Liver (tissue), 9 donors: ENCODE results near the gene KRTAP2-2. TPM values are rescaled to one million over a fixed set of nuclear protein-coding genes. Genes with fewer than 3 reads are reported as not detected.
"Not testable (repeated sequence)": the region's sequence is repeated elsewhere in the genome, so short reads cannot be mapped to it uniquely, and the experiment has no call there.

Source experiments
- DNase-seq: peaks from one replicate; pipeline ENCODE4 v3.0.0-alpha.2; 2017; ENCODE audit warnings: low spot score
- H3K27ac ChIP-seq, 2 donors: one replicate each; pipeline ENCODE4 v1.7.0; 2013; ENCODE audit warnings: inconsistent platforms in 2 of 2, low read length in 2 of 2, control low read depth in 1 of 2, low read depth in 1 of 2, mild to moderate bottlenecking in 1 of 2
- H3K27me3 ChIP-seq, 4 donors: one replicate each; pipeline versions ENCODE4 v1.6.1 to v1.7.0; 2013; ENCODE audit warnings: low read length in 3 of 4, inconsistent platforms in 1 of 4, mild to moderate bottlenecking in 1 of 4, moderate library complexity in 1 of 4; ENCODE audit not compliant: control insufficient read depth in 4 of 4, insufficient read depth in 4 of 4
- H3K36me3 ChIP-seq, 4 donors: one replicate each; pipeline versions ENCODE4 v1.6.1 to v1.7.0; 2013; ENCODE audit warnings: low read length in 3 of 4, mild to moderate bottlenecking in 3 of 4, low read depth in 1 of 4, moderate library complexity in 1 of 4; ENCODE audit not compliant: control insufficient read depth in 4 of 4, insufficient read depth in 3 of 4
- H3K4me1 ChIP-seq, 4 donors: one replicate each; pipeline versions ENCODE4 v1.6.1 to v1.7.0; 2013; ENCODE audit warnings: low read length in 3 of 4, mild to moderate bottlenecking in 3 of 4, moderate library complexity in 1 of 4; ENCODE audit not compliant: control insufficient read depth in 4 of 4, insufficient read depth in 4 of 4
- H3K4me3 ChIP-seq, 3 donors: one replicate each; pipeline versions ENCODE4 v1.6.1 to v1.7.0; 2013; ENCODE audit warnings: low read length in 3 of 3, control low read depth in 1 of 3, low read depth in 1 of 3, mild to moderate bottlenecking in 1 of 3
- H3K9ac ChIP-seq, 2 donors: one replicate each; pipeline ENCODE4 v1.7.0; 2013; ENCODE audit warnings: low read length in 2 of 2, mild to moderate bottlenecking in 2 of 2, moderate library complexity in 2 of 2, control low read depth in 1 of 2, low read depth in 1 of 2
- H3K9me3 ChIP-seq, 4 donors: one replicate each; pipeline versions ENCODE4 v1.6.1 to v1.7.0; 2013; ENCODE audit warnings: low read length in 3 of 4; ENCODE audit not compliant: control insufficient read depth in 4 of 4
- EGR1 ChIP-seq, 2 donors: IDR thresholded peaks; 2 replicates each; pipeline ENCODE4 v1.6.1; 2016 to 2018; ENCODE audit warnings: antibody characterized with exemption in 2 of 2, low read depth in 2 of 2
- FOXA1 ChIP-seq: IDR thresholded peaks from 2 replicates; pipeline ENCODE4 v1.6.1; 2016; ENCODE audit warnings: antibody characterized with exemption
- FOXA2 ChIP-seq: IDR thresholded peaks from 2 replicates; pipeline ENCODE4 v1.6.1; 2016; ENCODE audit warnings: antibody characterized with exemption
- GABPA ChIP-seq, 2 donors: IDR thresholded peaks in 1 of 2; conservative IDR thresholded peaks in 1 of 2; 2 replicates each; pipeline ENCODE4 v1.6.1; 2016; ENCODE audit warnings: antibody characterized with exemption in 2 of 2, mild to moderate bottlenecking in 1 of 2, moderate library complexity in 1 of 2
- HNF4A ChIP-seq, 2 donors: conservative IDR thresholded peaks; 2 replicates each; pipeline ENCODE4 v1.6.1; 2016; ENCODE audit warnings: antibody characterized with exemption in 2 of 2, mild to moderate bottlenecking in 2 of 2
- HNF4G ChIP-seq: IDR thresholded peaks from 2 replicates; pipeline ENCODE4 v1.6.1; 2016; ENCODE audit warnings: antibody characterized with exemption
- JUND ChIP-seq, 2 donors: IDR thresholded peaks; 2 replicates each; pipeline ENCODE4 v1.6.1; 2016; ENCODE audit warnings: antibody characterized with exemption in 2 of 2
- NR2F2 ChIP-seq: IDR thresholded peaks from 2 replicates; pipeline ENCODE4 v1.6.1; 2016; ENCODE audit warnings: antibody characterized with exemption
- RAD21 ChIP-seq, 2 donors: IDR thresholded peaks; 2 replicates each; pipeline ENCODE4 v1.6.1; 2016; ENCODE audit warnings: antibody characterized with exemption in 2 of 2, mild to moderate bottlenecking in 2 of 2
- RXRA ChIP-seq, 2 donors: IDR thresholded peaks; 2 replicates each; pipeline ENCODE4 v1.6.1; 2017 to 2018; ENCODE audit warnings: antibody characterized with exemption in 2 of 2, mild to moderate bottlenecking in 1 of 2
- SP1 ChIP-seq: IDR thresholded peaks from 2 replicates; pipeline ENCODE4 v1.6.1; 2018; ENCODE audit warnings: antibody characterized with exemption, mild to moderate bottlenecking
- TAF1 ChIP-seq: conservative IDR thresholded peaks from 2 replicates; pipeline ENCODE4 v1.6.1; 2016; ENCODE audit warnings: antibody characterized with exemption, mild to moderate bottlenecking
- YY1 ChIP-seq: IDR thresholded peaks from 2 replicates; pipeline ENCODE4 v1.6.1; 2016; ENCODE audit warnings: antibody characterized with exemption, mild to moderate bottlenecking
- WGBS: extraction: QIAGEN DNeasy Blood & Tissue Kit; methylation state at CpG from one replicate; pipeline ENCODE4 v1.1.7; 2013; 5-methylcytosine and 5-hydroxymethylcytosine counted together
- polyA plus RNA-seq, 2 donors: library from polyadenylated mRNA; stranded (reverse) in 1 of 2; unstranded in 1 of 2; fragments of 200-250 nt in 1 of 2; fragments of >200 nt in 1 of 2; fragmentation: Nextera tagmentation in 1 of 2; extraction: Ambion mirVana in 1 of 2; gene quantifications; one replicate each; pipeline versions ENCODE4 v1.2.1 to v1.2.3, GENCODE V29; 2013 to 2015
- total RNA-seq, 2 donors: library from RNA; depleted of rRNA; stranded (reverse); fragments of >200 nt; gene quantifications; one replicate each; pipeline ENCODE4 v1.2.3, GENCODE V29; 2014
- TF ChIP-seq, protein P1 (sequence below): IDR thresholded peaks from 2 replicates; pipeline ENCODE4 v1.6.1; 2016; ENCODE audit warnings: antibody characterized with exemption
- TF ChIP-seq, protein P2 (sequence below): fragments of 150-350 bp; IDR thresholded peaks from 2 replicates; pipeline ENCODE4 v1.5.1; 2017; ENCODE audit warnings: improper control_type of control experiment, low read depth, low read length; ENCODE audit not compliant: missing input control
- TF ChIP-seq, protein P3 (sequence below): IDR thresholded peaks from 2 replicates; pipeline ENCODE4 v1.6.1; 2016; ENCODE audit warnings: antibody characterized with exemption, mild to moderate bottlenecking
- TF ChIP-seq, protein P4 (sequence below): IDR thresholded peaks from 2 replicates; pipeline ENCODE4 v1.6.1; 2016; ENCODE audit warnings: antibody characterized with exemption
- TF ChIP-seq, protein P5 (sequence below): IDR thresholded peaks from 2 replicates; pipeline ENCODE4 v1.6.1; 2016; ENCODE audit warnings: antibody characterized with exemption
- donor health status: healthy.
- donor health status: healthy.
- donor health status: healthy.
- donor health status: healthy.
- donor health status: healthy.

KRTAP2-2 gene
- total and polyA plus RNA-seq, 4 donors, result not detected

DNA sequence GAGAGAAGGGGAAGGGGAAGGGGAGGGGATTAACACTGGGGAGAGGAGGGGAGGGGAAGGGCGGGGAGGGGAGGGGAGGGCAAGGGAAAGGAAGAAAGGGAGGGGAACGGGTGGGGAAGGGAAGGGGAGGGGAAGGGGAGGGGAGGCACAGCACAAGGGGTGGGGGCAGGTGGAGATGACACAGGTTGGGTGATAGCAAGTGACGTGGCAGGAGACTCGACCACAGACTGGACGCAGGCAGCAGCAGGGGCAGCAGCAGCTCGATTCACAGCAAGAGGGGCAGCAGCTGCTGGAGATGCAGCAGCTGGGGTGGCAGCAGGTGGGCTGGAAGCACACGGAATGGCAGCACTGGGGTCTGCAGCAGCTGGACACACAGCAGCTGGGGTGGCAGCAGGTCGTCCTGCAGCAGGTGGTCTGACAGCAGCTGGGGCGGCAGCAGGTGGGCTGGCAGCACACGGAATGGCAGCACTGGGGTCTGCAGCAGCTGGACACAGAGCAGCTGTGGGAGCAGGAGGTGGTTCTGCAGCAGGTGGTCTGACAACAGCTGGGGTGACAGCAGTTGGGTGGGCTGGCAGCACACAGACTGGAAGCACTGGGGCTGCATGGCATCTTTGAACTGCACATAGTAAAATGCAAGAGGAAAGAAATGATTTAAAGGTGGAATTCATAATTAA lies 46.7 kb upstream of the KRTAP2-2 start, which contains the start of gene KRTAP4-16 (continued):
- TF ChIP-seq JUND (IDR thresholded peaks at IDR 0.05) (no peak), HNF4G (no peak), GABPA (IDR thresholded peaks at IDR 0.05 in 1 of 2, conservative IDR thresholded peaks at IDR 0.05 in 1 of 2) (no peak), TAF1 (no peak)

DNA sequence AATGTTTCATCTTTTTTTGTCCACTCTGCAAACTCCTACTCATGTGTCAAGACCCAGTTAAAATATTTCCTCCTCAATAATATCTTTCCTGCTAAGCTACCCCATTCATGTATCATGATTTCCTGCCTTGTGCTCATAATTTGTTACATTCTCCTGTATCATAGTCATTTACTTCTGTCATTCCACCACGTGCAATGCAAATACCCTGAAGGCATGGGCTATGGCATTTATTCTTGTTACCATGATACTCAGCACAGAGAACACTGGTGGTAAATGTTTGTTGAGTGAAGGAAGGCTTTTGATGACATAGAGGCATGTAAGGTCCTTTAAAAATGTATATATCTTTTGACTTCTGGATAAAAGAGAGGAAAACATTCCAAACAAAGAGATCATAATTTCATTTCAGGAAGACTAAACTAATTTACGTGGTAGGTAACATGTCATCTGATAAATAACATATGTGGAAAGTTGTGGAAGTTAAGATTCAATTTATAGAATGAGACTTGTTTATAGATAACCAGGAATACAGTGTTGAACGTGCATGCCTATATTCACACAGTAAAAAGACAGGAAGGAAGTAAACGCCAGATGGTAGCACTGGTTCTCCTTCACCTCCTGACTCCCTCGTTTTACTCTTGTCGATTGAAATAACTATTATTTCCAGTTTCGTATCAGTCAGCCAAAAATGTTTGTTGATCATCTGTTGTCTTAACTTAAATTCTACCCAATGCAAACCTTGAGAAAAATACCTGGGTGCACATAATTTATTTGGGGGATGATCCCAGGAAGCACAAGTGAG lies 44.9 kb upstream of the KRTAP2-2 start:
- H3K9me3 ChIP-seq, H3K4me3 ChIP-seq, H3K27ac ChIP-seq, H3K9ac ChIP-seq, DNase-seq, H3K36me3 ChIP-seq, H3K4me1 ChIP-seq, H3K27me3 ChIP-seq: not testable (repeated sequence)
- 53% methylated on average over 7 of the region's 7 CpGs for WGBS

DNA sequence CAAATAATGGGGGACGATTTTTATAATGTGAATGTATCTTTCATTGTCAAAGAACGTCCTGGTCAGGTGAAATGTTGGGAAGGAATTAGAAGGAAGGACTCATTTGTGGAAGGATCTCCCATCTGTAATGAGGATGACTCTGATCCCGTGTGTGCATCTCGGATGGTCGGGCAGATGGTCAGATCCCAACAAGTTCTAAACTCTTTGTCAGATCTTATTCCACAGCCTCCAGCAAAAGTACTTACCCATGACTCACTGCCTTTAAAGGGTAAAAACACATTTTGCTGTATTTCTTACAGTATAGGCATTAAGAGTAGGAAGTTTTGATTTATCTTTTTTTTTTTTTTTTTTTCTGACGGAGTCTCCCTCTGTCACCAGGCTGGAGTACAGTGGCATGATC lies 43.5 kb upstream of the KRTAP2-2 start:
- DNase-seq, result no peak
- no peak overlapping the region for H3K4me3 ChIP-seq
- H3K4me1 ChIP-seq, result no peaks in the 10 kb centered on the region
- peaks cover 0 to 2% (median 0%) of the 10 kb centered on the region in 4 donors for H3K27me3 ChIP-seq
- H3K36me3 ChIP-seq, result no peaks in the 10 kb centered on the region
- no peaks in the 10 kb centered on the region for H3K9me3 ChIP-seq
- H3K9ac ChIP-seq, result no peak overlapping the region
- no peak for TF ChIP-seq NR2F2
- no peak for TF ChIP-seq GABPA (IDR thresholded peaks at IDR 0.05 in 1 of 2, conservative IDR thresholded peaks at IDR 0.05 in 1 of 2)
- no peak for TF ChIP-seq RAD21 (IDR thresholded peaks at IDR 0.05)
- TF ChIP-seq EGR1 (IDR thresholded peaks at IDR 0.05; ENCODE audit: low read depth in 2 of 2), result no peak
- TF ChIP-seq SP1, result no peak
- TF ChIP-seq FOXA2, result no peak
- no peak for TF ChIP-seq JUND (IDR thresholded peaks at IDR 0.05)
- no peak for TF ChIP-seq FOXA1
- TF ChIP-seq, protein P1, sequence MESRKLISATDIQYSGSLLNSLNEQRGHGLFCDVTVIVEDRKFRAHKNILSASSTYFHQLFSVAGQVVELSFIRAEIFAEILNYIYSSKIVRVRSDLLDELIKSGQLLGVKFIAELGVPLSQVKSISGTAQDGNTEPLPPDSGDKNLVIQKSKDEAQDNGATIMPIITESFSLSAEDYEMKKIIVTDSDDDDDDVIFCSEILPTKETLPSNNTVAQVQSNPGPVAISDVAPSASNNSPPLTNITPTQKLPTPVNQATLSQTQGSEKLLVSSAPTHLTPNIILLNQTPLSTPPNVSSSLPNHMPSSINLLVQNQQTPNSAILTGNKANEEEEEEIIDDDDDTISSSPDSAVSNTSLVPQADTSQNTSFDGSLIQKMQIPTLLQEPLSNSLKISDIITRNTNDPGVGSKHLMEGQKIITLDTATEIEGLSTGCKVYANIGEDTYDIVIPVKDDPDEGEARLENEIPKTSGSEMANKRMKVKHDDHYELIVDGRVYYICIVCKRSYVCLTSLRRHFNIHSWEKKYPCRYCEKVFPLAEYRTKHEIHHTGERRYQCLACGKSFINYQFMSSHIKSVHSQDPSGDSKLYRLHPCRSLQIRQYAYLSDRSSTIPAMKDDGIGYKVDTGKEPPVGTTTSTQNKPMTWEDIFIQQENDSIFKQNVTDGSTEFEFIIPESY, result no peak
- TF ChIP-seq, protein P2, sequence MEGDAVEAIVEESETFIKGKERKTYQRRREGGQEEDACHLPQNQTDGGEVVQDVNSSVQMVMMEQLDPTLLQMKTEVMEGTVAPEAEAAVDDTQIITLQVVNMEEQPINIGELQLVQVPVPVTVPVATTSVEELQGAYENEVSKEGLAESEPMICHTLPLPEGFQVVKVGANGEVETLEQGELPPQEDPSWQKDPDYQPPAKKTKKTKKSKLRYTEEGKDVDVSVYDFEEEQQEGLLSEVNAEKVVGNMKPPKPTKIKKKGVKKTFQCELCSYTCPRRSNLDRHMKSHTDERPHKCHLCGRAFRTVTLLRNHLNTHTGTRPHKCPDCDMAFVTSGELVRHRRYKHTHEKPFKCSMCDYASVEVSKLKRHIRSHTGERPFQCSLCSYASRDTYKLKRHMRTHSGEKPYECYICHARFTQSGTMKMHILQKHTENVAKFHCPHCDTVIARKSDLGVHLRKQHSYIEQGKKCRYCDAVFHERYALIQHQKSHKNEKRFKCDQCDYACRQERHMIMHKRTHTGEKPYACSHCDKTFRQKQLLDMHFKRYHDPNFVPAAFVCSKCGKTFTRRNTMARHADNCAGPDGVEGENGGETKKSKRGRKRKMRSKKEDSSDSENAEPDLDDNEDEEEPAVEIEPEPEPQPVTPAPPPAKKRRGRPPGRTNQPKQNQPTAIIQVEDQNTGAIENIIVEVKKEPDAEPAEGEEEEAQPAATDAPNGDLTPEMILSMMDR, result no peak
- TF ChIP-seq HNF4A (conservative IDR thresholded peaks at IDR 0.05), result no peak
- TF ChIP-seq YY1, result no peak
- TF ChIP-seq TAF1, result no peak
- TF ChIP-seq, protein P3, sequence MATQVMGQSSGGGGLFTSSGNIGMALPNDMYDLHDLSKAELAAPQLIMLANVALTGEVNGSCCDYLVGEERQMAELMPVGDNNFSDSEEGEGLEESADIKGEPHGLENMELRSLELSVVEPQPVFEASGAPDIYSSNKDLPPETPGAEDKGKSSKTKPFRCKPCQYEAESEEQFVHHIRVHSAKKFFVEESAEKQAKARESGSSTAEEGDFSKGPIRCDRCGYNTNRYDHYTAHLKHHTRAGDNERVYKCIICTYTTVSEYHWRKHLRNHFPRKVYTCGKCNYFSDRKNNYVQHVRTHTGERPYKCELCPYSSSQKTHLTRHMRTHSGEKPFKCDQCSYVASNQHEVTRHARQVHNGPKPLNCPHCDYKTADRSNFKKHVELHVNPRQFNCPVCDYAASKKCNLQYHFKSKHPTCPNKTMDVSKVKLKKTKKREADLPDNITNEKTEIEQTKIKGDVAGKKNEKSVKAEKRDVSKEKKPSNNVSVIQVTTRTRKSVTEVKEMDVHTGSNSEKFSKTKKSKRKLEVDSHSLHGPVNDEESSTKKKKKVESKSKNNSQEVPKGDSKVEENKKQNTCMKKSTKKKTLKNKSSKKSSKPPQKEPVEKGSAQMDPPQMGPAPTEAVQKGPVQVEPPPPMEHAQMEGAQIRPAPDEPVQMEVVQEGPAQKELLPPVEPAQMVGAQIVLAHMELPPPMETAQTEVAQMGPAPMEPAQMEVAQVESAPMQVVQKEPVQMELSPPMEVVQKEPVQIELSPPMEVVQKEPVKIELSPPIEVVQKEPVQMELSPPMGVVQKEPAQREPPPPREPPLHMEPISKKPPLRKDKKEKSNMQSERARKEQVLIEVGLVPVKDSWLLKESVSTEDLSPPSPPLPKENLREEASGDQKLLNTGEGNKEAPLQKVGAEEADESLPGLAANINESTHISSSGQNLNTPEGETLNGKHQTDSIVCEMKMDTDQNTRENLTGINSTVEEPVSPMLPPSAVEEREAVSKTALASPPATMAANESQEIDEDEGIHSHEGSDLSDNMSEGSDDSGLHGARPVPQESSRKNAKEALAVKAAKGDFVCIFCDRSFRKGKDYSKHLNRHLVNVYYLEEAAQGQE, result no peak
- no peak for TF ChIP-seq RXRA (IDR thresholded peaks at IDR 0.05)
- TF ChIP-seq HNF4G, result no peak
- TF ChIP-seq, protein P4, sequence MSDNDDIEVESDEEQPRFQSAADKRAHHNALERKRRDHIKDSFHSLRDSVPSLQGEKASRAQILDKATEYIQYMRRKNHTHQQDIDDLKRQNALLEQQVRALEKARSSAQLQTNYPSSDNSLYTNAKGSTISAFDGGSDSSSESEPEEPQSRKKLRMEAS, result no peak
- TF ChIP-seq, protein P5, sequence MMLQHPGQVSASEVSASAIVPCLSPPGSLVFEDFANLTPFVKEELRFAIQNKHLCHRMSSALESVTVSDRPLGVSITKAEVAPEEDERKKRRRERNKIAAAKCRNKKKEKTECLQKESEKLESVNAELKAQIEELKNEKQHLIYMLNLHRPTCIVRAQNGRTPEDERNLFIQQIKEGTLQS, result no peak
- WGBS, result 79% methylated on average over 6 of the region's 6 CpGs
- H3K27ac ChIP-seq, result no peak overlapping the region
